Fibroblast of gingiva (primary cell): ENCODE measurements around the gene RPS28.
"Not testable (repeated sequence)": the region's sequence is repeated elsewhere in the genome, so short reads cannot be mapped to it uniquely, and the experiment has no call there.

ENCODE experiments used
- DNase-seq: peaks from one replicate; pipeline ENCODE4 v3.0.0-alpha.2; 2011; ENCODE audit warnings: low read depth

The RPS28 gene

GRCh38 chr19:8321067-8321985 lies at the start of gene RPS28, which contains the start of gene NDUFA7:
Gene RPS28, plus strand, starts transcription at chr19:8321496. Its CDS starts 35 bp downstream, at chr19:8321531.
Gene NDUFA7, minus strand, starts transcription at chr19:8321375. Its CDS starts 17 bp downstream, at chr19:8321358.
- DNase-seq: peak; percentile 95

DNA sequence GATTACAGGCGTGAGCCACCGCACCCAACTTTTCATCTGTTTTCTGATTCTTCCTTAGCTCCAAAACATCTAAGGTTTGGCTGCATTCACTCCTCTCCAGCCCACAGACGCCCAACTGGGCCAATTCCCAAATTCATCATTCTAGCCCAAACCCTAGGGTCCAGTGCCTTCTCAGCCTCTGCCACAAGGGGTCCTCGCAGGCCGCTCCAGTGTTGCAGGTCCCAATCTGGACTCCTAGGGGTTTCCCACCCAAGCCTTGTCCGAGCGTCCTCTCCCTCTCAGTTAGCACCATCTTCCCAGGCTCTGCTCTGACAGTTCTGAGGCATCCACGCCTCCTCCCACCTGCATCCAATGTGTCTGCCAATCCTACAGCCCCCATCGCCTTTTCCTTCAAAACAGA lies 44.8 kb upstream of the RPS28 start:
- not testable (repeated sequence) for DNase-seq

DNA sequence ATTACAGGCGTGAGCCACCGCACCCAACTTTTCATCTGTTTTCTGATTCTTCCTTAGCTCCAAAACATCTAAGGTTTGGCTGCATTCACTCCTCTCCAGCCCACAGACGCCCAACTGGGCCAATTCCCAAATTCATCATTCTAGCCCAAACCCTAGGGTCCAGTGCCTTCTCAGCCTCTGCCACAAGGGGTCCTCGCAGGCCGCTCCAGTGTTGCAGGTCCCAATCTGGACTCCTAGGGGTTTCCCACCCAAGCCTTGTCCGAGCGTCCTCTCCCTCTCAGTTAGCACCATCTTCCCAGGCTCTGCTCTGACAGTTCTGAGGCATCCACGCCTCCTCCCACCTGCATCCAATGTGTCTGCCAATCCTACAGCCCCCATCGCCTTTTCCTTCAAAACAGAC lies 30.0 kb upstream of the RPS28 start:
- DNase-seq: not testable (repeated sequence)

GRCh38 chr19:8302357-8302691 lies 19.0 kb upstream of the RPS28 start:
- no peak for DNase-seq

- no peak for DNase-seq
Observed at GRCh38 chr19:8302734-8303133, 18.6 kb upstream of the RPS28 start.

GRCh38 chr19:8304841-8305621 lies 16.3 kb upstream of the RPS28 start:
- DNase-seq: no peak

DNA sequence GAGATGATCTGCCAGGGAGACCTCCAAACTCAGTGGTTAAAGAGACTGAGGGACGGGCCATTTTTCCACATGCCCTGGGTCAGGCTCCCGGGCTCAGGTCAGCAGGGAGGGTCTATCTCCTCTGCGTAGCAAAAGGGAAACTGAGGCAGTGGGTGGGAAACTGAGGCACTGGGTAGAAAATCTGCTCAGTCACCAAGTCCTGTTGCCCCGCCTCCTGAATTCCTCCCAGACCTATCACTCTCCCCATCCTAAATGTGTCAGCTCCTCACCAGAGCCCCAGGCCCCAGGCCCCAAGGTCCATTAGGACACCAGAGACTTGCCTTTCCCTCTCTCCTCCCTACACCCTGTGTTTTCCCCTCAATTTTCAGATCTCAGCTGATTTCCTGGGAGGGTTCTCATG lies 15.5 kb upstream of the RPS28 start:
- no peak for DNase-seq

GRCh38 chr19:8306235-8307054 lies 14.9 kb upstream of the RPS28 start:
- DNase-seq: no peak

GRCh38 chr19:8307400-8307964 lies 13.8 kb upstream of the RPS28 start:
- no peak for DNase-seq

GRCh38 chr19:8307965-8308866 lies 13.1 kb upstream of the RPS28 start, which contains the start of gene CD320:
Gene CD320, minus strand, starts transcription at chr19:8308358. Its CDS starts 68 bp downstream, at chr19:8308290.
- peak; percentile 85 for DNase-seq

- no peak for DNase-seq
Observed at GRCh38 chr19:8308891-8309291, 12.4 kb upstream of the RPS28 start.

DNA sequence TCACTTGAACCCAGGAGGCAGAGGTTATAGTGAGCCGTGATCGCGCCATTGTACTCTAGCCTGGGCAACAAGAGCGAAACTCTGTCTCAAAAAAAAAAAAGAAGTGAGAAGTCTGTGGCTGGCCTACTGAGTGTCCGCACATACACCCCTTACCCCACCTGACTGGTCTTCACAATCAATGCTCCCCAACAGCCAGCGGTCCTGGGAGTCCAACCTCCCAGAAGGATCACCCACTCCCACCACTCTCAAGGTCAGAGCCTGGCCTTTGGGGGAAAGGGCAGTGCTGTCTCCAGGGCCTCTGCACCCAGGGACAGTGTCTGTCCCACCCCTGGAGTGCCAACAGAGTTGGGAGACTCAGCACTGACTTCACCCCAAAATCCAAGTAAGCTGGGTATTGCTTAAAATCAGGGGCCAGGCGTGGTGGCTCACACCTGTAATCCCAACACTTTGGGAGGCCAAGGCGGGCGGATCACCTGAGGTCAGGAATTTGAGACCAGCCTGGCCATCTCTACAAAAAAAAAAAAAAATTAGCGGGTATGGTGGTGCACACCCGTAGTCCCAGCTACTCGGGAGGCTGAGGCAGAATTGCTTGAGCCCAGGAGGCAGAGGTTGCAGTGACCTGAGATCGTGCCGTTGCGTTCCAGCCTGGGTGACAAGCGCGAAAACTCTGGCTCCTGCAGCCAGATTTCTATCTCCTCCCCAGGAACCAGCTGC lies 10.8 kb upstream of the RPS28 start:
- DNase-seq: no peak

DNA sequence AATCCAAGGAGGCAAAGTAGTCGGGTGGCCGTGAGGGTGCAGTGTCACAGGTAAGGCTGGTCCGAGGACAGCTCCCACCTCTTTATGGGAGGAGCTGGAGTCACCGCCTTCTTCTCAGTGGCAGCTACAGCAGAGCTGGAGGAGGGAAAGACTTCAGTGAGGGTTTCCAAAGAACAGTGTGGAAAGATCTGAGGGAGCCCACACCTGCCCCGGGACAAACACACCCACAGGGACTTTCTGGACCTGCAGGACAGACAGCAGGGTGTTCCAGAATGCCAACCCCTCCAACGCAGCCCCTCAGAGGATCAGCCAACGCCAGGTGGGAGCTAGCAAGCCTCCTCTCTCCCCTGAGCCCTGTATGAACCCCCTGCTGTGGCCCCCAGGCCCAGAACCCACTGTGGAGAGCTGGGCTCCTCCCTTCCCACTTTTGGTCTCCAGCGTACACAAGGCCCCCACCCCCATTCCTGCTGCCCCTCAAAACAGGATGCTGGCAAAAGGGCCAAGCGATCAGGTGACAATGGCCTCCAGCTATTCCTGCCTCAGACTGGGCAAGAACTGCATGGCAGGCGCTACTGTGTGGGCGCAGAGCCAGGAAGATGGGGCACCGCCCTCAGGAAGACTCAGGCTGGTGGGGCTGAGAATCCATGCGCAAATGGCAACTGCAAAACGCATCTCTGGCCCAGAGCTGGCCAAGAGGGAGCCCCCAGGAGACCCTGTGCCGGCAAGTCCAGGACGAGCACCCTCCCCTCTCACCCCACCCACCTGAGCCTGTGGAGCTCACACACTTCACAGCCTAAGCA lies 9.6 kb upstream of the RPS28 start:
- DNase-seq: no peak

- DNase-seq: not testable (repeated sequence)
Observed at GRCh38 chr19:8314981-8315640, 6.2 kb upstream of the RPS28 start.

- DNase-seq: no peak
Observed at GRCh38 chr19:8316351-8317125, 4.8 kb upstream of the RPS28 start.

GRCh38 chr19:8318835-8319234 lies 2.5 kb upstream of the RPS28 start:
- DNase-seq: not testable (repeated sequence)

- no peak for DNase-seq
Observed at GRCh38 chr19:8319807-8320520, 1.3 kb upstream of the RPS28 start.
